NCI-H82 treated with DMSO at 0.1 percent for 48 hours (cell line): ENCODE results near the gene WDFY4.

Experiments
- DNase-seq: peaks from one replicate; lab custom pipeline; 2025; ENCODE audit not compliant: unreplicated experiment; lab: John Stamatoyannopoulos, UW

The WDFY4 gene

GRCh38 chr10:48940958-48941357, 256.3 kb downstream of the WDFY4 start:
- no peak for DNase-seq

- DNase-seq, result no peak
Measured at GRCh38 chr10:48941427-48942075, 256.9 kb downstream of the WDFY4 start.

- DNase-seq, result no peak
Measured at GRCh38 chr10:48943096-48943495, 258.4 kb downstream of the WDFY4 start.

- no peak for DNase-seq
Measured at GRCh38 chr10:48944171-48944570, 259.5 kb downstream of the WDFY4 start.

- DNase-seq, result no peak
Measured at GRCh38 chr10:48945441-48946130, 260.9 kb downstream of the WDFY4 start.

GRCh38 chr10:48946332-48946731, 261.7 kb downstream of the WDFY4 start:
- no peak for DNase-seq

- no peak for DNase-seq
Measured at GRCh38 chr10:48946891-48947500, 262.3 kb downstream of the WDFY4 start.

- no peak for DNase-seq
Measured at GRCh38 chr10:48947690-48948469, 263.2 kb downstream of the WDFY4 start.

GRCh38 chr10:48948470-48949037, 263.9 kb downstream of the WDFY4 start:
- DNase-seq, result no peak

- no peak for DNase-seq
Measured at GRCh38 chr10:48951707-48952106, 267.0 kb downstream of the WDFY4 start.

- DNase-seq, result no peak
Measured at GRCh38 chr10:48957361-48958151, 272.9 kb downstream of the WDFY4 start.

- no peak for DNase-seq
Measured at GRCh38 chr10:48958598-48959190, 274.0 kb downstream of the WDFY4 start.

- no peak for DNase-seq
Measured at GRCh38 chr10:48964038-48964437, 279.4 kb downstream of the WDFY4 start.

- no peak for DNase-seq
Measured at GRCh38 chr10:48965460-48965859, 280.8 kb downstream of the WDFY4 start.

GRCh38 chr10:48968036-48968435, 283.4 kb downstream of the WDFY4 start:
- DNase-seq, result no peak

- DNase-seq, result no peak
Measured at GRCh38 chr10:48970046-48970445, 285.4 kb downstream of the WDFY4 start.

- DNase-seq, result no peak
Measured at GRCh38 chr10:48970654-48971053, 286.0 kb downstream of the WDFY4 start.

GRCh38 chr10:48973065-48973464, 288.4 kb downstream of the WDFY4 start:
- no peak for DNase-seq

GRCh38 chr10:48974510-48975156, 290.0 kb downstream of the WDFY4 start:
- no peak for DNase-seq

GRCh38 chr10:48976196-48976595, 291.5 kb downstream of the WDFY4 start:
- no peak for DNase-seq
